OCI-LY7 (cell line): ENCODE data around the gene CDC37L1. TPM values are rescaled to one million over a fixed set of nuclear protein-coding genes. Genes with fewer than 3 reads are reported as not detected.

ENCODE experiments used
- Bru-seq: library from RNA; stranded (reverse); fragments of 400-500 nt; gene quantifications from one replicate; lab custom pipeline; 2021; lab: Mats Ljungman, UMichigan
- BruChase-seq, 2 experiments: library from RNA; stranded (reverse); fragments of 400-500 nt; gene quantifications; one replicate each; lab custom pipeline; 2021; lab: Mats Ljungman, UMichigan
- BruUV-seq: library from RNA; stranded (reverse); fragments of 400-500 nt; replicated peaks from 2 replicates; lab custom pipeline; 2021; lab: Mats Ljungman, UMichigan
- CTCF ChIA-PET: fragments of 300-600 bp; sonication (Branson Sonifier 250); formaldehyde crosslinking; loops from one replicate; lab custom pipeline; 2022; ENCODE audit warnings: antibody characterized with exemption; ENCODE audit not compliant: unreplicated experiment; lab: Charles Lee
- POLR2A ChIA-PET: fragments of 300-600 bp; sonication (Branson Sonifier 250); formaldehyde crosslinking; loops from one replicate; lab custom pipeline; 2022; ENCODE audit warnings: antibody characterized with exemption; lab: Charles Lee
- DNase-seq: peaks from one replicate; pipeline ENCODE4 v3.0.0-alpha.2; 2015; ENCODE audit warnings: low spot score
- H2AFZ ChIP-seq: fragments of 200-600 bp; sonication (generic), shearing (Covaris generic); 2 replicates; pipeline ENCODE4 v1.6.1; 2014; ENCODE audit warnings: mild to moderate bottlenecking, antibody characterized with exemption, low read length, moderate library complexity
- H3K27ac ChIP-seq: fragments of 200-600 bp; sonication (generic); 2 replicates; pipeline ENCODE4 v1.5.1; 2014; ENCODE audit warnings: mixed run types, low read depth, mild to moderate bottlenecking, moderate library complexity, low read length, inconsistent platforms; ENCODE audit not compliant: poor library complexity, severe bottlenecking
- H3K36me3 ChIP-seq: fragments of 200-600 bp; sonication (generic); 2 replicates; pipeline ENCODE4 v1.6.1; 2014; ENCODE audit warnings: mild to moderate bottlenecking, antibody characterized with exemption, low read length, moderate library complexity, mixed read lengths; ENCODE audit not compliant: insufficient read depth
- H3K4me1 ChIP-seq: fragments of 200-600 bp; sonication (generic); 2 replicates; pipeline ENCODE4 v1.5.1; 2014; ENCODE audit warnings: mild to moderate bottlenecking, low read length; ENCODE audit not compliant: insufficient read depth, poor library complexity, severe bottlenecking
- H3K4me2 ChIP-seq: fragments of 200-600 bp; sonication (generic); 2 replicates; pipeline ENCODE4 v1.6.1; 2014; ENCODE audit warnings: mild to moderate bottlenecking, low read length
- H3K4me3 ChIP-seq: fragments of 200-600 bp; sonication (generic); 2 replicates; pipeline ENCODE4 v1.5.1; 2014; ENCODE audit warnings: mild to moderate bottlenecking, low read depth, low read length; ENCODE audit not compliant: poor library complexity, severe bottlenecking
- H3K79me2 ChIP-seq: fragments of 200-600 bp; sonication (generic); 2 replicates; pipeline ENCODE4 v1.6.1; 2016; ENCODE audit warnings: low read depth, mild to moderate bottlenecking, low read length, moderate library complexity, mixed read lengths; ENCODE audit not compliant: insufficient read depth
- H3K9me2 ChIP-seq: fragments of 200-600 bp; sonication (generic); 2 replicates; pipeline ENCODE4 v1.6.1; 2016; ENCODE audit warnings: mild to moderate bottlenecking, low read length, mixed read lengths; ENCODE audit not compliant: insufficient read depth
- H3K9me3 ChIP-seq: fragments of 200-600 bp; sonication (generic); 2 replicates; pipeline ENCODE4 v1.6.1; 2014; ENCODE audit warnings: mild to moderate bottlenecking, mixed run types, low read length, mixed read lengths
- H4K20me1 ChIP-seq: fragments of 200-600 bp; sonication (generic); 2 replicates; pipeline ENCODE4 v1.6.1; 2014; ENCODE audit warnings: mild to moderate bottlenecking, antibody characterized with exemption, low read length, moderate library complexity, mixed read lengths; ENCODE audit not compliant: insufficient read depth
- CTCF ChIP-seq: fragments of 200-600 bp; sonication (generic); conservative IDR thresholded peaks from 2 replicates; pipeline ENCODE4 v1.5.1; 2014; ENCODE audit warnings: mild to moderate bottlenecking, antibody characterized with exemption, low read length, moderate library complexity, mixed read lengths
- EZH2phosphoT487 ChIP-seq: fragments of 200-600 bp; sonication (generic); IDR thresholded peaks from 2 replicates; pipeline ENCODE4 v1.6.1; 2018; ENCODE audit warnings: low read depth, borderline replicate concordance, mild to moderate bottlenecking, mixed run types, antibody characterized with exemption, low read length, moderate library complexity, mixed read lengths
- intact Hi-C: fragments of 100-400 bp; cut with micrococcal nuclease; formaldehyde crosslinking; loops from one replicate; pipeline ENCODE4 v1.10.0; 2022; ENCODE audit not compliant: unreplicated experiment
- long read RNA-seq: library from polyadenylated mRNA; stranded (forward); transcript quantifications from one replicate; pipeline ENCODE4 v2.0.0, GENCODE V29; 2022
- total RNA-seq, 2 experiments: library from RNA; depleted of rRNA in 1 of 2; stranded (reverse); fragments of >200 nt in 1 of 2; shearing (Covaris generic) in 1 of 2; gene quantifications; 2 replicates each; pipeline ENCODE4 v1.2.3, GENCODE V29; 2014 to 2022

Gene CDC37L1
- total RNA-seq (2014; rRNA removed; shearing (Covaris generic)) = 11.7 and 13.8 TPM in 2 replicates
- 9.3 and 11.1 TPM in 2 replicates for total RNA-seq (2022)
- percentile 78 among the genes with signal in this experiment for Bru-seq, nascent RNA
- percentile 49 among the genes with signal in this experiment for BruChase-seq, experiment 1, labeled RNA remaining after a 6-hour chase
- percentile 57 among the genes with signal in this experiment for BruChase-seq, experiment 2, labeled RNA remaining after a 2-hour chase
- long read RNA-seq, transcript CDC37L1-201 (7 exons, 3,502 nt) = major isoform, 12 of 21 reads
- long read RNA-seq, partial matches to known transcripts = 3 of 21 reads
- long read RNA-seq, other reads (novel, unspliced or antisense) = 6 of 21 reads

DNA sequence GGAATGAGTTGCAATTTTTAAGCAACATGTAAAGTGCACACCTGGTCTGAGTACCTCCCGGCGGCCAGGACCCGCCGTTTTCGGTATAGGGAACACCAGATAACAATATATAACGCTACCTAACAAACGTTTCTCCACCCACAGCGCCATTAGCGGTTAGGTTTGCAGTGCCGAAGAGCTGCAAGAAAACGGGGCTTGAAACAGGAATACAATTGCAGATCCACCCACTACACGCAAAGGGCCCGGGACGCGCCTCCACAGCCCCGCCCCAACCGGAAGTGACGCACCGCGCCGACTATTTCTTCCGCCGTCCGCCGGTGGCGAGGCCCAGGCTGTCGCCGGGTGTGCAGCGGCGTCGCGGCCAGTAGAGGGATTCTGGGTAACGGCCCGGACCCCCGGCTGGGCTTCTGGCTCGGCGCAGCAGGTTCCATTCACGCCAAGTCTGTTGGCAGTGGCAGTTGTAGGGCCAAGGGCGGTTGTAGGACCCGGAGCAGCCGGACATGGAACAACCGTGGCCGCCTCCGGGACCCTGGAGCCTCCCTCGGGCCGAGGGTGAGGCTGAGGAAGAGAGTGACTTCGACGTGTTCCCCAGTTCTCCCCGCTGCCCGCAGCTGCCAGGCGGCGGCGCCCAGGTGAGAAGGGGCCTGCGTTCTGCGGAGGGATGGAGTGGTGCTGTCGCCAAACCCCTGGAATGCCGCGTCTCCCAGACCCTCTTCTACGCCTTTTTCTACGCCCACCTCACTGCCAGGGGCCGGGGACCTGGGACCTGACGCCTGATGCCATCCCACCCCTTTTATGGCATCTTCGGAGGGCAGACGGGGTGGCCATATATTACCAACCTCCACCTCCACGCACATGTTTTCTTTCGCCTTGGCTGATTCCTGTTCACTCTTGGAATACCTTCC, at the start of gene CDC37L1:
CDC37L1 (plus strand) TSS at position 302 of the 905 bp plus-strand sequence; CDS start at position 501, 199 bp downstream.
- no peaks in the 10 kb centered on the region for H3K9me3 ChIP-seq
- H3K4me3 ChIP-seq = peak within 1 kb of the TSS; percentile 90
- H3K4me1 ChIP-seq = peaks cover 20% of the 10 kb centered on the region
- H3K27ac ChIP-seq = peak within 1 kb of the TSS; percentile 80
- ChIA-PET POLR2A (interaction anchor here (0.6 to 1.0 kb wide), 2 partner anchors 14 to 40 kb away, joined by 3 read pairs; no protein-coding TSS in a partner anchor), CTCF (no interaction called here)
- peaks cover 5% of the 10 kb centered on the region; the same call in 1 of the 2 replicates for H3K36me3 ChIP-seq
- no peaks in the 10 kb centered on the region for H4K20me1 ChIP-seq
- H3K4me2 ChIP-seq = peak within 1 kb of the TSS; percentile 88
- no peak for TF ChIP-seq EZH2phosphoT487
- TF ChIP-seq CTCF = peak; percentile 65
- H2AFZ ChIP-seq = peak within 1 kb of the TSS; percentile 85
- intact Hi-C loops = loop anchor here (1.0 to 5.0 kb wide), 4 partner anchors 61 to 758 kb away; partner anchors contain the start of genes JAK2, PLGRKT and RCL1
- H3K9me2 ChIP-seq = no peaks in the 10 kb centered on the region
- peak; percentile 96 for DNase-seq
- BruUV-seq = no TSS peak
- H3K79me2 ChIP-seq = peaks cover 32% of the 10 kb centered on the region

DNA sequence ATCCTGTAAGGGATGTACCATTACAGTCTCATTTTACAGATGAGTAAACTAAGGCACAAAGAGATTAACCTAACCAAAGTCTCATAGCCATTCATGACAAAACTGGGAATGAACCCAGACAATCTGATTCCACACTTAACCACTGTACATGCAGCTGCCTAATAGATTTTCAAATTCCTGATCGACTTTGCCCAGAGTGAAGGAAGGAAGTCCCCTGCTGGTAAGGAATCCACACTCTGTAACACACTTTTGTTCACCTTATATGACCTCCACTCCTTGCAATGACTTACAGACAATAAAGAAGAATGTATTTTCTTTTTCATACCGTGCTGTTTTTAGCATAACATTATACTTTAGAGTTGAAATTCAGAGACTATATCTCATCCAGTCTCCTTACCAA, 48.5 kb upstream of the CDC37L1 start:
- Histone ChIP-seq H2AFZ (no peak overlapping the region), H3K9me3 (no peaks in the 10 kb centered on the region), H3K36me3 (no peaks in the 10 kb centered on the region), H3K79me2 (no peaks in the 10 kb centered on the region), H3K4me2 (no peak overlapping the region), H4K20me1 (no peaks in the 10 kb centered on the region), H3K27ac (no peak overlapping the region), H3K4me1 (no peaks in the 10 kb centered on the region), H3K9me2 (no peaks in the 10 kb centered on the region), H3K4me3 (no peak overlapping the region)
- ChIA-PET CTCF (no interaction called here), POLR2A (interaction anchor here (0.5 kb wide), 1 partner anchor 678 kb away, joined by 3 read pairs; no protein-coding TSS in a partner anchor)
- intact Hi-C loops = loop anchor here (10.0 kb wide), 1 partner anchor 316 kb away; no protein-coding TSS in a partner anchor
- BruUV-seq = no TSS peak
- no peak for DNase-seq
- TF ChIP-seq CTCF = no peak
- no peak for TF ChIP-seq EZH2phosphoT487
